ENCODE measurements around the gene TMEM236.

The TMEM236 gene

GRCh38 chr10:17831896-17832295 is 79.9 kb downstream of the TMEM236 start:
- DNase-seq, result no peak

GRCh38 chr10:17833656-17834055 is 81.7 kb downstream of the TMEM236 start:
- DNase-seq, result no peak

GRCh38 chr10:17835688-17836087 is 83.7 kb downstream of the TMEM236 start:
- DNase-seq, result no peak

GRCh38 chr10:17836942-17837341 is 84.9 kb downstream of the TMEM236 start:
- no peak for DNase-seq

- no peak for DNase-seq
These were observed 86.2 kb downstream of the TMEM236 start for GRCh38 chr10:17838080-17838648.

- no peak for DNase-seq
These were observed 89.0 kb downstream of the TMEM236 start for GRCh38 chr10:17841050-17841449.

- DNase-seq, result no peak
These were observed 90.6 kb downstream of the TMEM236 start for GRCh38 chr10:17842641-17843040.

- DNase-seq, result no peak
These were observed 95.7 kb downstream of the TMEM236 start for GRCh38 chr10:17847585-17848296.

GRCh38 chr10:17848646-17849045 is 96.6 kb downstream of the TMEM236 start:
- no peak for DNase-seq
